HL-60 (cell line): ENCODE measurements around the gene PTPRK.

Source experiments
- DNase-seq, 2 experiments: peaks; one replicate each; pipeline ENCODE4 v3.0.0-alpha.2; 2010 to 2020; ENCODE audit warnings: low read depth in 1 of 2, low spot score in 1 of 2
- H3K27ac ChIP-seq: fragments of 250-450 bp; sonication (Bioruptor Pico); replicated peaks from 2 replicates; pipeline ENCODE4 v1.5.1; 2020; ENCODE audit warnings: mild to moderate bottlenecking, moderate library complexity
- H3K27me3 ChIP-seq: fragments of 250-450 bp; sonication (Bioruptor Pico); 2 replicates; pipeline ENCODE4 v1.5.1; 2021; ENCODE audit warnings: mild to moderate bottlenecking, moderate library complexity; ENCODE audit not compliant: insufficient read depth, poor library complexity, severe bottlenecking
- H3K4me3 ChIP-seq: replicated peaks from 2 replicates; pipeline ENCODE4 v1.5.1; 2011; ENCODE audit warnings: mild to moderate bottlenecking, control low read depth, low read length; ENCODE audit not compliant: insufficient read depth
- CTCF ChIP-seq: IDR thresholded peaks from one replicate; pipeline ENCODE4 v1.5.1; 2011; ENCODE audit warnings: low read length, control low read depth, inconsistent platforms; ENCODE audit not compliant: insufficient read depth
- GABPA ChIP-seq: IDR thresholded peaks from 2 replicates; pipeline ENCODE4 v1.6.1; 2012; ENCODE audit warnings: low read depth
- POLR2AphosphoS5 ChIP-seq: IDR thresholded peaks from 2 replicates; pipeline ENCODE4 v1.6.1; 2012; ENCODE audit warnings: low read depth
- REST ChIP-seq: IDR thresholded peaks from 2 replicates; pipeline ENCODE4 v1.6.1; 2012; ENCODE audit warnings: low read depth; ENCODE audit not compliant: insufficient replicate concordance
- SPI1 ChIP-seq: IDR thresholded peaks from 2 replicates; pipeline ENCODE4 v1.6.1; 2012; ENCODE audit warnings: low read depth, mild to moderate bottlenecking, borderline replicate concordance

PTPRK gene

GRCh38 chr6:128131036-128131435 lies 389.4 kb downstream of the PTPRK start:
- Histone ChIP-seq H3K27ac (no peak overlapping the region), H3K4me3 (no peak overlapping the region), H3K27me3 (no peaks in the 10 kb centered on the region)
- DNase-seq = no peak
- no peak for TF ChIP-seq CTCF
- no peak for TF ChIP-seq SPI1
- no peak for TF ChIP-seq GABPA
- TF ChIP-seq POLR2AphosphoS5 = no peak
- TF ChIP-seq REST = no peak

GRCh38 chr6:128129679-128130078 lies 390.7 kb downstream of the PTPRK start:
- TF ChIP-seq POLR2AphosphoS5 (no peak), CTCF (no peak), GABPA (no peak), REST (no peak), SPI1 (no peak)
- Histone ChIP-seq H3K27ac (no peak overlapping the region), H3K27me3 (no peaks in the 10 kb centered on the region), H3K4me3 (no peak overlapping the region)
- no peak for DNase-seq

GRCh38 chr6:128127650-128128049 lies 392.7 kb downstream of the PTPRK start:
- Histone ChIP-seq H3K27me3 (no peaks in the 10 kb centered on the region), H3K4me3 (no peak overlapping the region), H3K27ac (no peak overlapping the region)
- no peak for TF ChIP-seq CTCF
- TF ChIP-seq SPI1 = no peak
- no peak for TF ChIP-seq GABPA
- no peak for TF ChIP-seq POLR2AphosphoS5
- no peak for TF ChIP-seq REST
- DNase-seq = no peak
